IMR-90 (cell line): ENCODE results near the gene NUP107. TPM values are rescaled to one million over a fixed set of nuclear protein-coding genes. Genes with fewer than 3 reads are reported as not detected.

ENCODE experiments used
- ATAC-seq: fragments of 200-7000 bp; cut with Tn5 transposase; 2 replicates; pipeline ENCODE4 v1.9.1; 2020; ENCODE audit warnings: low read depth, mild to moderate bottlenecking, moderate library complexity
- BruUV-seq: library from RNA; stranded (reverse); fragments of 400-500 nt; replicated peaks from 2 replicates; lab custom pipeline; 2021; lab: Mats Ljungman, UMichigan
- CTCF ChIA-PET: fragments of 300-600 bp; formaldehyde crosslinking; extraction: SDS; loops from one replicate; lab custom pipeline; 2021; ENCODE audit warnings: antibody characterized with exemption; lab: Yijun Ruan, JAX
- POLR2A ChIA-PET: fragments of 300-600 bp; sonication (Branson Sonifier 250); formaldehyde crosslinking; loops from one replicate; lab custom pipeline; 2022; ENCODE audit warnings: antibody characterized with exemption; ENCODE audit not compliant: unreplicated experiment; lab: Charles Lee
- DNase-seq: peaks from one replicate; pipeline ENCODE4 v3.0.0; 2013
- H2AFZ ChIP-seq: replicated peaks from 2 replicates; pipeline ENCODE3; 2013; ENCODE audit warnings: low read length, mild to moderate bottlenecking; ENCODE audit not compliant: poor library complexity
- H2AK5ac ChIP-seq: 2 replicates; pipeline ENCODE4 v1.6.1; 2013; ENCODE audit warnings: low read depth, low read length, inconsistent platforms
- H2AK9ac ChIP-seq: replicated peaks from 2 replicates; pipeline ENCODE3; 2013; ENCODE audit warnings: mild to moderate bottlenecking, low read depth, low read length, moderate library complexity; ENCODE audit not compliant: poor library complexity
- H2BK120ac ChIP-seq: 2 replicates; pipeline ENCODE4 v1.6.1; 2013; ENCODE audit warnings: low read depth, low read length, inconsistent platforms
- H2BK15ac ChIP-seq: 3 replicates; pipeline ENCODE4 v1.6.1; 2013; ENCODE audit warnings: low read depth, low read length, inconsistent platforms
- H2BK20ac ChIP-seq: 2 replicates; pipeline ENCODE4 v1.6.1; 2013; ENCODE audit warnings: low read depth, mild to moderate bottlenecking, inconsistent platforms, low read length, moderate library complexity
- H2BK5ac ChIP-seq: 2 replicates; pipeline ENCODE4 v1.6.1; 2013; ENCODE audit warnings: mild to moderate bottlenecking, low read depth, low read length, inconsistent platforms; ENCODE audit not compliant: poor library complexity, severe bottlenecking
- H3K14ac ChIP-seq: replicated peaks from 2 replicates; pipeline ENCODE4 v1.6.1; 2013; ENCODE audit warnings: low read depth, low read length, inconsistent platforms
- H3K18ac ChIP-seq: 2 replicates; pipeline ENCODE4 v1.6.1; 2013; ENCODE audit warnings: low read depth, low read length, control low read depth
- H3K23ac ChIP-seq: 2 replicates; pipeline ENCODE4 v1.6.1; 2013; ENCODE audit warnings: low read depth, low read length, inconsistent platforms
- H3K27ac ChIP-seq: 2 replicates; pipeline ENCODE4 v1.5.1; 2013; ENCODE audit warnings: mild to moderate bottlenecking, control low read depth, low read length; ENCODE audit not compliant: insufficient read depth
- H3K27me3 ChIP-seq: 2 replicates; pipeline ENCODE4 v1.6.1; 2013; ENCODE audit warnings: low read length; ENCODE audit not compliant: control insufficient read depth, insufficient read depth
- H3K36me3 ChIP-seq: 2 replicates; pipeline ENCODE4 v1.6.1; 2013; ENCODE audit warnings: low read length, mixed read lengths; ENCODE audit not compliant: control insufficient read depth, insufficient read depth
- H3K4ac ChIP-seq: 2 replicates; pipeline ENCODE4 v1.6.1; 2013; ENCODE audit warnings: low read depth, low read length, inconsistent platforms
- H3K4me1 ChIP-seq: 2 replicates; pipeline ENCODE4 v1.6.1; 2013; ENCODE audit warnings: low read length, mixed read lengths; ENCODE audit not compliant: control insufficient read depth, insufficient read depth
- H3K4me2 ChIP-seq: 2 replicates; pipeline ENCODE4 v1.6.1; 2013; ENCODE audit warnings: low read depth, mild to moderate bottlenecking, control low read depth, low read length, moderate library complexity
- H3K4me3 ChIP-seq: 2 replicates; pipeline ENCODE4 v1.5.1; 2013; ENCODE audit warnings: low read depth, mild to moderate bottlenecking, control low read depth, low read length, moderate library complexity; ENCODE audit not compliant: insufficient read depth
- H3K56ac ChIP-seq: 2 replicates; pipeline ENCODE4 v1.6.1; 2013; ENCODE audit warnings: low read length, inconsistent platforms; ENCODE audit not compliant: insufficient read depth; ENCODE audit errors: extremely low read depth
- H3K79me1 ChIP-seq, 2 experiments: 2 replicates each; pipeline ENCODE4 v1.6.1; 2013; ENCODE audit warnings: low read length in 2 of 2, inconsistent platforms in 1 of 2, low read depth in 1 of 2
- H3K9ac ChIP-seq: 2 replicates; pipeline ENCODE4 v1.6.1; 2013; ENCODE audit warnings: low read depth, low read length, control low read depth
- H3K9me1 ChIP-seq: 2 replicates; pipeline ENCODE4 v1.6.1; 2013; ENCODE audit warnings: low read length, inconsistent platforms; ENCODE audit not compliant: insufficient read depth
- H3K9me3 ChIP-seq: 2 replicates; pipeline ENCODE4 v1.6.1; 2013; ENCODE audit warnings: low read length; ENCODE audit not compliant: control insufficient read depth, insufficient read depth
- H4K20me1 ChIP-seq: 2 replicates; pipeline ENCODE4 v1.6.1; 2013; ENCODE audit warnings: low read length, inconsistent platforms; ENCODE audit not compliant: insufficient read depth
- H4K5ac ChIP-seq: 2 replicates; pipeline ENCODE4 v1.6.1; 2013; ENCODE audit warnings: mild to moderate bottlenecking, low read depth, low read length, control low read depth
- H4K8ac ChIP-seq, 2 experiments: 2 replicates each; pipeline ENCODE4 v1.6.1; 2013; ENCODE audit warnings: low read depth in 2 of 2, low read length in 2 of 2, control low read depth in 1 of 2, inconsistent platforms in 1 of 2
- H4K91ac ChIP-seq: 2 replicates; pipeline ENCODE4 v1.6.1; 2013; ENCODE audit warnings: low read depth, low read length, inconsistent platforms; ENCODE audit not compliant: insufficient read depth
- BHLHE40 ChIP-seq: fragments of 150-350 bp; IDR thresholded peaks from 2 replicates; pipeline ENCODE4 v1.6.1; 2016; ENCODE audit warnings: mild to moderate bottlenecking, low read depth, low read length
- RCOR1 ChIP-seq: IDR thresholded peaks from 2 replicates; pipeline ENCODE4 v1.6.1; 2012; ENCODE audit warnings: mild to moderate bottlenecking, low read length, improper control_type of control experiment; ENCODE audit not compliant: insufficient replicate concordance
- RFX5 ChIP-seq: IDR thresholded peaks from 2 replicates; pipeline ENCODE4 v1.8.0; 2012; ENCODE audit warnings: low read depth, mild to moderate bottlenecking, low read length, moderate library complexity
- WGBS, 2 experiments: methylation state at CpG; one replicate each; pipeline versions ENCODE4 v1.1.5 to v1.1.7; 2013; ENCODE audit warnings: missing lambda C conversion rate in 2 of 2; ENCODE audit not compliant: insufficient read length in 1 of 2; ENCODE audit errors: extremely low coverage in 2 of 2; 5-methylcytosine and 5-hydroxymethylcytosine counted together
- dilution Hi-C: fragments of 300-500 bp; cut with HindIII; formaldehyde crosslinking; loops from one replicate; pipeline ENCODE4 v1.14.3; 2018; ENCODE audit warnings: low sequenced_read_pairs; ENCODE audit not compliant: unreplicated experiment
- in situ Hi-C: fragments of 300-500 bp; cut with MboI; formaldehyde crosslinking; loops from 3 replicates; pipeline ENCODE4 v1.14.3; 2019; ENCODE audit warnings: low sequenced_read_pairs, inconsistent platforms, mixed read lengths
- intact Hi-C: fragments of 100-400 bp; cut with micrococcal nuclease; formaldehyde crosslinking; loops from 2 replicates; pipeline ENCODE4 v1.10.0; 2022
- polyA plus RNA-seq, 3 experiments: library from polyadenylated mRNA; depleted of rRNA; stranded (reverse); fragments of >200 nt; gene quantifications; 2 replicates each; pipeline ENCODE4 v1.2.3, GENCODE V29; 2012; ENCODE audit warnings: low replicate concordance in 1 of 3
- total RNA-seq: library from RNA; depleted of rRNA; stranded (reverse); fragments of >200 nt; gene quantifications from 2 replicates; pipeline ENCODE4 v1.2.3, GENCODE V29; 2012
- TF ChIP-seq, protein P1 (sequence below): fragments of 150-350 bp; IDR thresholded peaks from 2 replicates; pipeline ENCODE4 v1.6.1; 2017; ENCODE audit warnings: mild to moderate bottlenecking, antibody characterized with exemption, low read length, low read depth

NUP107 gene
- total and polyA plus RNA-seq, 2 of the 4 experiments (the other 2 are of a cell fraction), result 34.5 to 69.7 TPM

DNA sequence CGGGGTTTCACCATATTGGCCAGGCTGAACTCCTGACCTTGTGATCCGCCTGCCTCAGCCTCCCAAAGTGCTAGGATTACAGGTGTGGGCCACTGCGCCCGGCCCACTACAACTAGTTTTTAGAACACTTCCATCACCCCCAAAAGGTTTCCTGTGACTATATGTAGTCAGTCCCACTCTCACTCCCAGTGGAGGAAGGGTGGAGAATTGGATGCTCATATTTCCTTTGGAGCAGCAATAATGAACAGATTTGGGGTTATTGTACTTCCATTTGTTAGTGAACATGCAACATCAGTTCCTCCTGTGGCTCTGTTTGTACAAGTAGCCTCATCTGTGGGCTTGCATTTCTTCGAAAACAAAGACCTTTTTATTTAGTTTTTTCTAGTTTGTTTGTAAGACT is 40.3 kb upstream of the NUP107 start:
- Histone ChIP-seq H3K27me3 (no peaks in the 10 kb centered on the region), H3K9ac (no peak overlapping the region), H3K4me3 (no peak overlapping the region), H4K8ac (no peak overlapping the region), H3K4me2 (no peak overlapping the region), H2BK20ac (no peak overlapping the region), H2AK9ac (no peak overlapping the region), H4K91ac (no peak overlapping the region), H3K18ac (no peak overlapping the region), H3K27ac (no peak overlapping the region), H3K14ac (no peak overlapping the region), H3K4me1 (peaks cover 4% of the 10 kb centered on the region), H3K23ac (no peak overlapping the region), H3K36me3 (peaks cover 6% of the 10 kb centered on the region), H2BK15ac (no peak overlapping the region), H3K79me1 (peaks cover 12 to 61% of the 10 kb centered on the region in 2 experiments), H3K4ac (no peak overlapping the region), H2AFZ (no peak overlapping the region), H3K9me1 (peaks cover 3% of the 10 kb centered on the region), H4K20me1 (peaks cover 72% of the 10 kb centered on the region), H2AK5ac (no peak overlapping the region), H4K5ac (no peak overlapping the region), H3K9me3 (no peaks in the 10 kb centered on the region), H2BK120ac (no peak overlapping the region), H3K56ac (no peak overlapping the region), H2BK5ac (no peak overlapping the region)
- CTCF ChIA-PET, result interaction anchor here (0.6 kb wide), 1 partner anchor 324 kb away, joined by 3 read pairs; no protein-coding TSS in a partner anchor
- POLR2A ChIA-PET, result no interaction called here
- no CpG with 5 or more reads among the region's 5 CpGs for WGBS, 2 experiments
- no peak for TF ChIP-seq RCOR1
- no peak for TF ChIP-seq BHLHE40
- TF ChIP-seq, protein P1, sequence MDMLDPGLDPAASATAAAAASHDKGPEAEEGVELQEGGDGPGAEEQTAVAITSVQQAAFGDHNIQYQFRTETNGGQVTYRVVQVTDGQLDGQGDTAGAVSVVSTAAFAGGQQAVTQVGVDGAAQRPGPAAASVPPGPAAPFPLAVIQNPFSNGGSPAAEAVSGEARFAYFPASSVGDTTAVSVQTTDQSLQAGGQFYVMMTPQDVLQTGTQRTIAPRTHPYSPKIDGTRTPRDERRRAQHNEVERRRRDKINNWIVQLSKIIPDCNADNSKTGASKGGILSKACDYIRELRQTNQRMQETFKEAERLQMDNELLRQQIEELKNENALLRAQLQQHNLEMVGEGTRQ, result no peak
- TF ChIP-seq RFX5, result no peak
- DNase-seq, result no peak
- BruUV-seq, result no TSS peak
- dilution Hi-C loops, result no loop called here
- in situ Hi-C loops, result no loop called here
- intact Hi-C loops, result loop anchor here (10.0 kb wide), 1 partner anchor 422 kb away; the partner anchor contains the start of gene IL26
- ATAC-seq, result no peak
